Adipose tissue (tissue), 3 donors: ENCODE data around the gene GTF3C4. TPM values are rescaled to one million over a fixed set of nuclear protein-coding genes. Genes with fewer than 3 reads are reported as not detected.

Experiments used
- H3K27ac ChIP-seq: one replicate; pipeline ENCODE4 v1.5.1; 2013; ENCODE audit warnings: low read depth, low read length
- WGBS, 3 donors: extraction: QIAGEN DNeasy Blood & Tissue Kit; methylation state at CpG; one replicate each; pipeline ENCODE4 v1.1.7; 2013; 5-methylcytosine and 5-hydroxymethylcytosine counted together
- polyA plus RNA-seq, 3 donors: library from polyadenylated mRNA; stranded (reverse); fragments of 200-250 nt; gene quantifications; one replicate each; pipeline ENCODE4 v1.2.3, GENCODE V29; 2013
- donor health status: healthy with polysubstance abuse.
- donor health status: Bipolar disorder and iron deficiency.
- donor health status: healthy.

GTF3C4 gene
- polyA plus RNA-seq, 3 donors = 2.5 to 4.4 (median 2.8) TPM

- H3K27ac ChIP-seq = no peak overlapping the region
- WGBS, 3 donors = 84 to 90% (median 85%) methylated on average over 12 of the region's 12 CpGs
Observed at GRCh38 chr9:132721661-132722060, 51.4 kb downstream of the GTF3C4 start.

DNA sequence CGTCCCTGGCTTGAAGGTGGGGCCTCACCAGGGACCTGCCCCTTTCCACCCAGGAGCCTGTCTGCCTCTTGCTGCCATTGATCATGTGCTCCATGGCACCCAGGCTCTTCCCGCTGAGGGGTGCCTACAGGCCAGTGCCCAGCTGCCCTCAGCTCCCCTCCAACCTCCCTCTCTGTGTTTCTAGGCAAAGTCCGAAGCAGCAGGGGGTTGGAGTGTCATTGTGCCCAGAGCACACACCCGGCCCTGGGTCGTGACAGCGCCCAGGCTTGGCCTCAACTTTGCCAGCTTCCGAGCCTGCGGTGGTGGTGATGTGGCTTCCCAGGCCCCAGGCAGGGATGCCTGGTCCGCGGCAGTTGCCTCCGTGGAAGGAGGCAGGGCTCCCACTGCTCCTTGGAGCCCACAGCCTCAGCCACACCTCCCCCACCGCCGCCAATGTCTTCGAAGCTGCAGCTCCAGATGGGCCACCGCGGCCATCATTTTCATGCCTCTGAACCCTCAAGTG is 52.4 kb downstream of the GTF3C4 start:
- WGBS, 3 donors = 79 to 92% (median 86%) methylated on average over 15 to 16 of the region's 16 CpGs
- no peak overlapping the region for H3K27ac ChIP-seq

GRCh38 chr9:132723809-132724208 is 53.5 kb downstream of the GTF3C4 start:
- WGBS, 3 donors = 82 to 83% (median 83%) methylated on average over 4 of the region's 4 CpGs
- no peak overlapping the region for H3K27ac ChIP-seq

- H3K27ac ChIP-seq = no peak overlapping the region
- 92 to 94% (median 94%) methylated on average over 13 of the region's 13 CpGs for WGBS, 3 donors
Observed at GRCh38 chr9:132725306-132725705, 55.0 kb downstream of the GTF3C4 start.

DNA sequence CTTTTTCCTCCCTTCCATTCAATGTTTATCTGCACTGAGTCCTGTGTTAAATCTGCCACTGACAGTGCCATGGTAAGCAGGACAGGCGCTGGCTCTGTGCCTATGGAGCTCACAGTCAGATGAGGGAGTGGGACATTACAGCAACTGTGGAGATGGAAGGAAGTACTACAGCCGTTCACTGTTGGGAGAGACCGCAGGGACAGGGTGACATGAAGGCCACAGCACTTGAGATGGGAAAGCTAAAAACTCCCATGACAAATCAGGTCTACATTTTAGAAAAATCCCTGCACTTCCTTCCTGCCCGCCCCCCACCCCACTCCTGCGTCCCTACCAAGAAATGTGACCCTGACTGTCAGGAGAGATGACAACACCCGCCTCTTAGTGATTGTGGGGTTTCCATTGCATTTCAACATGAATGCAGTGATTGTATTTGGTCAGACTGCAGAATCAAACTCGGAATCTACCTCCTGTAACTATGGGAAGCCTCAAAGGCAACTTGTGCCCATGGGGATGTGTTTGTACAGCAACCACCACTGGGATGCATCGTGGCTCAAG is 56.4 kb downstream of the GTF3C4 start:
- WGBS, 3 donors = 63 to 71% (median 65%) methylated on average over 8 of the region's 8 CpGs
- H3K27ac ChIP-seq = no peak overlapping the region

GRCh38 chr9:132728071-132728470 is 57.8 kb downstream of the GTF3C4 start:
- H3K27ac ChIP-seq = no peak overlapping the region
- 83 to 90% (median 88%) methylated on average over 5 of the region's 5 CpGs for WGBS, 3 donors

DNA sequence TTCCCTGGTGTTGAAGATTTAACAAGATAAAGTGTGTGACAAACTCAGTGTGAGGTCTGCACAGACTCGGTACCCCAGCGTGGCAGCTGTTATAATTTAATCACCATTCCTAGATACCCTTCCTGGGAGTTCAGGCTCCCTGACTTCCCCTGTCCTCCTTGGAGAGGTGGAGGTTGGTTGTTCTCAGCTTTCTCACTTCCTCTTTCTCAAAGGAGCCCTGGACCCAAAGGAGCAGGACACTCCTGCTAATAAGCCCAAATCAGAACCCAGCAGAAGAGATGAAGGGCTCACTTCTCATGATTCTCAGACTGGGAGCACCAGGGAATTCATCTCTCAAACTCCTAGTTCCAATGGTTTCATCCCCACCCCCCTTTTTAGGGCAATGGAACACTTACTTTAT is 58.2 kb downstream of the GTF3C4 start:
- 57 to 78% (median 70%) methylated on average over 2 of the region's 2 CpGs for WGBS, 3 donors
- H3K27ac ChIP-seq = no peak overlapping the region

DNA sequence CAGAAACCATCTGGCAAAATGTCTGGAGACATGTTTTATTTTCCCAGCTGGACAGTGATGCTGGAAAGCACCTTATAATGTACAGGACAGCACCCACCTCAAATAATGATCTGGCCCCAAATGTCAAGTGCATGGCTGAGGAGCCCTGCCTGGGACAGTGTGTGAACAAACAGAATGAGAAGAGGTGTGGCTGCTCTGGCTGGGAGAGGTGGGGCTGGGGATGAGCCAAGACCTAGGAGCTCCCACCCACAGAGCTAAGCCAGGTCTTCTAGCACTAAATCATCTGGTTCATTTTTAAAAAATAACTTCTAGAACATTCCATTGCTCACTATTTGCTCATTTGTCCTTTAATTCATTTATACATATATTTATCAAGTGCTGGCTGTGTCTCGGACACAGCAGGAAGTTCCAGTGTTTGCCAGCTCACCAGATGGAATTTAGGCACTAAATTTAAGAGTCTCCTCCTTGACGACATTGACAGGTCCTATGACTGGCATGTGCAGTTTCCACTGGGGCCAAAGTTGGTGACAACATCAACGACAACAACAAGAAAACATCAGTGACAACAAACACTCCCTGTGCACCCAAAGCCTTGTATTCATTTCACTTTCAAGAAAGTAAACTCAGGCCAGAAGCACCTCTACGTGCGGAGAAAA is 59.1 kb downstream of the GTF3C4 start:
- WGBS, 3 donors = 57 to 75% (median 72%) methylated on average over 5 of the region's 5 CpGs
- no peak overlapping the region for H3K27ac ChIP-seq

GRCh38 chr9:132730054-132731033 is 60.1 kb downstream of the GTF3C4 start:
- 84 to 89% (median 87%) methylated on average over 16 of the region's 16 CpGs for WGBS, 3 donors
- H3K27ac ChIP-seq = no peak overlapping the region

GRCh38 chr9:132731230-132731629 is 61.0 kb downstream of the GTF3C4 start:
- H3K27ac ChIP-seq = no peak overlapping the region
- WGBS, 3 donors = 69 to 78% (median 75%) methylated on average over 3 of the region's 3 CpGs

DNA sequence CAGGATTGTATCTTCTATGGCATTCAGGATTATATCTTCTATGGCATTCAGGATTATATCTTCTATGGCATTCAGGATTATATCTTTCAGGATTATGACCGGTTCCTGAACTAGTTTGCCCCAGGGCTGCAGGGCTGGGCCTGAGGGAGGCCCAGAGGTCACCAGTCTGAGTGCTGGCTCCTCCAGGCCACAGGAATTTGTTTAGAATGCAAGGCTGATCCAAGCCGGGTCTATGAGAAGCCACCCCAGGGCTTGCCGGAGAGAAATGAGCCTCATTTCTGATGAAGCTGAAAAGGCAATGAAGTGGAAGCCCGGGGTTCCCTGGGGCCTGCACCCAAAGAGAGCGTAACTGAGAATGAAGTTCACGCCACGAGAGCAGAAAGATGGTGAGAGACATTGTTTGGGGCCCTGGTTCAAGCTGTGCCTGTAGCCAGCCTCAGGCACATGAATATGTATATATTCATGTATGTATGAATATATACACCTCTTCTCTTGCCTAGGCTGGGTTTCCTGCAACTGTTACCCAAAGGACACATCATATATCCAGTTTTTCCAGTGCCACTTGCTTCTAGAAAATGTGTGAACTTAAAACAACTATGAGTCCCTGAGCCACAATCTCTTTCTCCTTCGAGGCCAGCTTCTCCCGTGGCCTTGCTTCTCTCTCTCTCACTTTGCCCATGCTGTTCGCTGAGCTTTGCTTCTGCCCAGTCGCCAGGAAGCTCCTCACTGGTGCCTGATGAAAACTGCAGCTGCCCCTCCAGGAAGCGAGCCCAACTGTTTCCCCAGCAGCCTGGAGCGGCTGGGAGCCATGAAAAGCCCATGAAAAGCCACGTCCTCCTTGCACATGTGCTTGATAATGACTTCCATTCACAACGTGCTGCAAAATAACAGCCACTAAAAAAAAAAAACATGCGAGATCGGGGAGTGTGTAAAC is 62.3 kb downstream of the GTF3C4 start:
- H3K27ac ChIP-seq = no peak overlapping the region
- 53 to 59% (median 56%) methylated on average over 17 of the region's 17 CpGs for WGBS, 3 donors

GRCh38 chr9:132733260-132733815 is 63.1 kb downstream of the GTF3C4 start:
- no peak overlapping the region for H3K27ac ChIP-seq
- 58 to 65% (median 63%) methylated on average over 22 of the region's 22 CpGs for WGBS, 3 donors

DNA sequence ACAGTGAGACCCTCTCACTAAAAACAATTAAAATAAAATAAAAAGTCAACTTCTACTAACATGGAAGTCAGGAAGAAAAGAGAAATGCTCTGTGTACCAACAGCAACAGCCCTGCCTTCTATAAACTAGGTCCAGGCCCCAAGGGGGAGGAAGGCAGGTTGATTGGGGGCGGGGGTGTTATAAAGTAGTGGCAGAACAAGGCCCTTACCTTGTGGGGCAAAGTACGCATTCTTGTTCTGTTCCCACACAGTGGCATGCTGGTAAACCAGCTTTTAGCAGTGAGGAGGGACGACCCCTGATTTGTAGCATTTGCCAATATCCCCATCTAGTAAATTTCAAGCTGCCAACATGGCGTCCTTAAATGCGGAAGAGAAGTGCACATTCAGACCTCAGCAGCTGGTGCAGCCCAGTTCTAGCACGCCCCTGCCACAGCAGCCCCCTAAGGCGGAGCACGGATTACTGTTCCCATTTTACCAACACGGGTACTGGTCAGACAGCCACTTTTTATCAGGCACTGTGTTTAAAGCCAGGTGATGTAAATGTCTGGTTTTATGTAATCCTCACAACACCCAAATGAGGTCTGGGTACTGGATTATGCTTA is 69.5 kb downstream of the GTF3C4 start:
- no peak overlapping the region for H3K27ac ChIP-seq
- WGBS, 3 donors = 90 to 93% (median 91%) methylated on average over 9 of the region's 9 CpGs

DNA sequence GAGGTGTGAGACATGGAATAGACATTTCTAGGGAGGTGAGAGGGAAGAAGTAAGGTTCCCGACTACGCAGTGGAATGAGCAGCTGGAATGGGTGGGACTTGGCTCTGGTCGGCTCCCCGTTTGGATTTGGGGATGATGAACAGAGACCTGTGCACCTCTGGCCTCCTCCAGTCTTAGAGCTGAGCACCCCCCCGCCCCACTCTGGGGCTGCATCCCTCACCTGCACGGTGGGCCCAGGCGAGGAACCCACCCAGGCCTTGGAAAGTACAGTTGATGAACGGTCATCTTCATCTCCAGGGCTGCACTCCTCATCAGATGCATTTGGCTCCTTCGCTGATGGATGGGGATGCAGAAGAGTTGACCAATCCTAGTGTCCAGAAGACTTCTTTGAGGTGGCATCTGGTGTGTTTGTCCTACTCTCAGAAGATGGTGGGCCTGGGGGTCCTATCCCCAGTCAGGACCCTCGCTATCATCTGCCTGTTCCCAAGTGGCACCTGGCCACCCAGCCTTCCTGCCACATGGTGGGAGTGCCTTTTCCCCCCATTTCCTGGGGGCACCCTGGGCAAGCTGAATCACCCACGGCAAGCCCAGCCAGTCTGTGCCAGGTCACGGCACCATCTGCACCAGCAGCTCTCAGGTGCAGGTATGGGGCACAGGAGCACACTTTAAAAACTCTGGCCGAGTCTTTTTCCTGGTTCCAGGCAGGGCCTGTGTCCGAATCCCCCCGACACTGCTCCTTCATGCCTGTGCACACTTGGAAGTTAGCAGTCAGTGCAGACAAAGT is 70.5 kb downstream of the GTF3C4 start:
- H3K27ac ChIP-seq = no peak overlapping the region
- 87 to 90% (median 89%) methylated on average over 15 of the region's 15 CpGs for WGBS, 3 donors

- 46 to 54% (median 50%) methylated on average over 17 of the region's 17 CpGs for WGBS, 3 donors
- no peak overlapping the region for H3K27ac ChIP-seq
Observed at GRCh38 chr9:132742821-132743311, 72.6 kb downstream of the GTF3C4 start.

GRCh38 chr9:132743931-132744479 is 73.7 kb downstream of the GTF3C4 start:
- H3K27ac ChIP-seq = no peak overlapping the region
- 31 to 38% (median 37%) methylated on average over 13 of the region's 13 CpGs for WGBS, 3 donors
